CD4-positive, CD25-positive, alpha-beta regulatory T cell (primary cell): ENCODE results near the gene MLH3. TPM values are rescaled to one million over a fixed set of nuclear protein-coding genes. Genes with fewer than 3 reads are reported as not detected.

Experiments
- ATAC-seq, 2 donors: fragments of 150-1000 bp; cut with Tn5 transposase; one replicate each; pipeline ENCODE4 v1.10.0; 2021; ENCODE audit warnings: low read depth in 2 of 2, moderate number of reproducible peaks in 2 of 2, moderate library complexity in 1 of 2
- DNase-seq, 3 donors: peaks; one replicate each; pipeline versions ENCODE4 v3.0.0 to v3.0.0-alpha.2; 2012 to 2022; ENCODE audit warnings: mixed read lengths in 1 of 3
- H3K27ac ChIP-seq: one replicate; pipeline ENCODE4 v1.7.0; 2013; ENCODE audit warnings: mild to moderate bottlenecking, low read length; ENCODE audit not compliant: insufficient read depth, poor library complexity, severe bottlenecking
- H3K27me3 ChIP-seq: one replicate; pipeline ENCODE4 v1.7.0; 2013; ENCODE audit warnings: low read length; ENCODE audit not compliant: control insufficient read depth, insufficient read depth
- H3K36me3 ChIP-seq: one replicate; pipeline ENCODE4 v1.7.0; 2013; ENCODE audit warnings: mild to moderate bottlenecking, low read length, moderate library complexity; ENCODE audit not compliant: control insufficient read depth, insufficient read depth
- H3K4me1 ChIP-seq: 2 replicates; pipeline ENCODE4 v1.7.0; 2013; ENCODE audit warnings: mild to moderate bottlenecking, low read length; ENCODE audit not compliant: insufficient read depth, control insufficient read depth, poor library complexity, severe bottlenecking
- H3K4me3 ChIP-seq: one replicate; pipeline ENCODE4 v1.7.0; 2013; ENCODE audit warnings: low read depth, mild to moderate bottlenecking, low read length, moderate library complexity
- H3K9me3 ChIP-seq, 2 experiments: 1 replicate in 1 of 2; 2 replicates in 1 of 2; pipeline ENCODE4 v1.7.0; 2013; ENCODE audit warnings: low read length in 2 of 2, mild to moderate bottlenecking in 1 of 2, moderate library complexity in 1 of 2; ENCODE audit not compliant: control insufficient read depth in 2 of 2
- H3K27ac Mint-ChIP-seq, 3 donors: one replicate each; pipeline ENCODE4 v1.8.0; 2020 to 2022; ENCODE audit warnings: mild to moderate bottlenecking in 3 of 3, mixed read lengths in 3 of 3, moderate library complexity in 2 of 3
- H3K27me3 Mint-ChIP-seq: one replicate; pipeline ENCODE4 v1.8.0; 2022; ENCODE audit warnings: mild to moderate bottlenecking, mixed read lengths
- H3K36me3 Mint-ChIP-seq: one replicate; pipeline ENCODE4 v1.8.0; 2020; ENCODE audit warnings: mixed read lengths
- H3K4me1 Mint-ChIP-seq, 4 donors: one replicate each; pipeline ENCODE4 v1.8.0; 2020 to 2022; ENCODE audit warnings: mixed read lengths in 4 of 4, mild to moderate bottlenecking in 1 of 4
- H3K4me3 Mint-ChIP-seq, 4 donors: one replicate each; pipeline ENCODE4 v1.8.0; 2020 to 2022; ENCODE audit warnings: mild to moderate bottlenecking in 4 of 4, mixed read lengths in 4 of 4, moderate library complexity in 3 of 4
- H3K9me3 Mint-ChIP-seq, 7 donors: one replicate each; pipeline ENCODE4 v1.8.0; 2020 to 2022; ENCODE audit warnings: mixed read lengths in 7 of 7, mild to moderate bottlenecking in 3 of 7, moderate library complexity in 2 of 7
- polyA plus RNA-seq, 4 donors: library from polyadenylated mRNA; unstranded; fragments of 300-500 nt; fragmentation: Illumina TruSeq; gene quantifications; one replicate each; pipeline ENCODE4 v1.2.3, GENCODE V29; 2021
- total RNA-seq: library from RNA; stranded (reverse); gene quantifications from one replicate; pipeline ENCODE4 v1.2.3, GENCODE V29; 2022

The MLH3 gene
- total and polyA plus RNA-seq, 5 donors from 2014 or later = 7.2 to 18.9 (median 13.1) TPM

DNA sequence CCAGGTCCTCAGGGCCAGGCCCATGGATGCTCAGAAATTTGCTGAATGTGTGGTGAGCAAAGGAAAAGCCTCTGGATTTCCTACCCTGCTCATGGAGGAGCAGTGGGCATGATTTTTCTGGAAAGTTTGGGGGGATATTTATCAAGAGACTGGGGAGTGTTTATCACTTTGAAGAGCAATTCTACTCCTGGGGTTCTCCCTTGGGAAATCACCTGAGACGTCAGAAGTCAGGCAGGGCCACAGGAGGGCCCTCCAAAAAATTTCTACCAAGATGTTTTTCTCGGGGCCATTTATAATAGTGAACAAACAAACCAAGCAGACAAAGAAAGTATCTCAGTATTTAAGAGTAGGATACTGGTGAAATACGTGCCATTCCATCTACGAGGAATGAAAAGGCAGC is 68.6 kb downstream of the MLH3 start:
- Histone ChIP-seq H3K36me3 (no peaks in the 10 kb centered on the region), H3K27me3 (no peaks in the 10 kb centered on the region), H3K4me1 (no peaks in the 10 kb centered on the region), H3K27ac (no peak overlapping the region), H3K4me3 (no peak overlapping the region), H3K9me3 (no peaks in the 10 kb centered on the region)
- Mint-ChIP-seq H3K27me3 (peaks cover 5% of the 10 kb centered on the region), H3K9me3 (no peaks in the 10 kb centered on the region), H3K27ac (no peak overlapping the region), H3K4me3 (no peak overlapping the region), H3K36me3 (no peaks in the 10 kb centered on the region), H3K4me1 (no peaks in the 10 kb centered on the region)
- ATAC-seq (no peak), DNase-seq (no peak)

DNA sequence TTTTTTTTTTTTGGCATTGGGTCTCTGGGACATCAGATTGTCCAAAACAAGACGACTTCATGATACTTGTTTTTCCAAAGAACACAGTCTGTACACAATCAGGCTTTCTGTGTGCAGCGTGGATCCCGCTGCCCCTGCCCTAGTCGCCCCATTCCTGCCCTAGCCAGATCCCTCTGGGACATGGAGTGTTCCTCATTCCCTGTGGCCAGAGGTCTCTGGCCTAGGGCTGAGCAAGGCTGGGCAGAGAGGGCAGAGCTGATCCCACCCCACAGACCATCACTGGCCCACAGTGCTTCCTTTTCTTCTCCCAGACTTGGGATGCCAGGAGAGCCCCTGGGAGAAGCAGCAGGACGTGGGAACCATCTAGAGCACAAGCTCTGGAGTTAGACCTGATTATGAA is 69.4 kb downstream of the MLH3 start:
- no peaks in the 10 kb centered on the region for H3K36me3 Mint-ChIP-seq
- peaks cover 5% of the 10 kb centered on the region for H3K27me3 Mint-ChIP-seq
- no peaks in the 10 kb centered on the region for H3K36me3 ChIP-seq
- H3K4me1 Mint-ChIP-seq = peaks cover 0 to 2% (median 0%) of the 10 kb centered on the region in 4 donors
- no peaks in the 10 kb centered on the region for H3K9me3 ChIP-seq
- ATAC-seq (no peak), DNase-seq (no peak)
- no peak overlapping the region for H3K27ac Mint-ChIP-seq
- no peak overlapping the region for H3K27ac ChIP-seq
- no peak overlapping the region for H3K4me3 Mint-ChIP-seq
- no peaks in the 10 kb centered on the region for H3K9me3 Mint-ChIP-seq
- no peak overlapping the region for H3K4me3 ChIP-seq
- H3K4me1 ChIP-seq = no peaks in the 10 kb centered on the region
- no peaks in the 10 kb centered on the region for H3K27me3 ChIP-seq

DNA sequence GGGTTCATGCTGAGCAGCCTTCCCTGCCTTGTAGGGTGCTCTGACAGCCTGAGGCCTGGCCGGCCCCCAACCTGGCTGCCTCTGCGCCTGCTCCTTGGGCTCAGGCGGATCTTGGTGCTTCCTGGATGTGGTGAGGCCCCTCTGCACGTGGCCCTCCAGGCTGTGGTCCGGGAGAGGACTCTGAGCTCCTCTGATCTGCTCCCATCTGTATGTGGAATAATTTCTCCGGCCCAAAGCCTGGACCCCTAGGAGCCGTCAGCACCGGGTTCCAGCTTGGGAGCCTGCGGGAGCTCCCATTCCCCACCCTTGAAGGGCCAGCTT is 69.8 kb downstream of the MLH3 start:
- Mint-ChIP-seq H3K36me3 (no peaks in the 10 kb centered on the region), H3K9me3 (no peaks in the 10 kb centered on the region), H3K4me3 (no peak overlapping the region), H3K27ac (no peak overlapping the region), H3K27me3 (peaks cover 5% of the 10 kb centered on the region), H3K4me1 (peaks cover 0 to 2% (median 0%) of the 10 kb centered on the region in 4 donors)
- no peaks in the 10 kb centered on the region for H3K9me3 ChIP-seq
- ATAC-seq (no peak), DNase-seq (no peak)
- no peaks in the 10 kb centered on the region for H3K36me3 ChIP-seq
- H3K27me3 ChIP-seq = no peaks in the 10 kb centered on the region
- no peak overlapping the region for H3K27ac ChIP-seq
- H3K4me1 ChIP-seq = no peaks in the 10 kb centered on the region
- no peak overlapping the region for H3K4me3 ChIP-seq

DNA sequence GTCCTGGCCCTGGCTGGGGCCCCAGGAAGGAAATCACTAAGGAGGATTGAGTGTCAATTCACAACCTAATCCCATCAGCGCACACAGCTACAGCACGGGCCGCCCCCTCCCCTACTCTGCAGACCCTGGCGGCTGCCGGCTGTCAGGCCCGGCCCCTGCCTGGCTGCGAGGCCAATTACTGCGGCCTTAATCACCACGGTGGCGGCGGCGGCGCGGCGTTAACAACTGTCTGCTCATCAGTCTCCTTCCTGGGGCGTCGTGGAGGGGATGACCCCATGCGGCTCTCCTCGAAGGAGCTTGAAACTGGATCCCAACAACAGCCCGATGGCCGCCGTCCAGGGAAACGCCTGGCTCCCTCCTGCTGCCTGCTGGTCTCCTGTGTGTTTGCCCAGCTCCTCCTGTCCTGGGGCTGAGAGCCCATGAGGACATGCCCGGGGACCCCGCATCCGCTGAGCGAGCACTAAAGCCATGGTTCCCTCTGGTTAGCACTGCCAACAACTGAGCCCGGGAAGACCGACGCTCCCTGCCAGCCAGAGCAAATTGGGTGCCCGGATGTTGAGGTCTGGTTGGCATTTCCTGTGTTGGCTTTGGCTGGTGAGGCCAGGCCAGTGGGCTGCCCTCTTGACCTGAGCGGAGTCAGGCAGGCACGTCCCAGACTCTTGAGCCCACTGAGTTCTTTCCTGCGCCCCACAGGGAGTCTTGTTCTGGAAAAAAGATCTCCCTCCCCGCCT is 70.4 kb downstream of the MLH3 start:
- H3K9me3 Mint-ChIP-seq = no peaks in the 10 kb centered on the region

DNA sequence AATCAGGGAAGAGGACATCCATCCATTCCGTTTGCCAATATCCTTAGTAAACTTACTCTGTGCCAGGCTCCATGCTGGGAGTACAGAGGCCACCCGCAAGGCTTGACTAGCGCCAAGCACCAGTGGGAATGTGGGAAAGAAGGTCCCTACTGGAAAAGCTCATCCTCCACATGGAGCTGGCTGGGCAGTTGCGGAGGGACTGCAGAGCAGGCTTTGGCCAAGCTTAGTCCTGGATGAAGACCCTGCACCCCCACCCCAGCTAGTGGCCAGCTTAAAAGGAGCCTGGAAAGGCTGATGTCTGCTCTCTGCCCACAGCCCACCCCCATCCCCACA is 70.9 kb downstream of the MLH3 start:
- no peaks in the 10 kb centered on the region for H3K9me3 Mint-ChIP-seq
- no peaks in the 10 kb centered on the region for H3K36me3 Mint-ChIP-seq
- Histone ChIP-seq H3K27me3 (no peaks in the 10 kb centered on the region), H3K27ac (no peak overlapping the region), H3K4me3 (no peak overlapping the region), H3K36me3 (no peaks in the 10 kb centered on the region), H3K9me3 (no peaks in the 10 kb centered on the region), H3K4me1 (no peaks in the 10 kb centered on the region)
- no peak overlapping the region for H3K4me3 Mint-ChIP-seq
- H3K27ac Mint-ChIP-seq = no peak overlapping the region
- H3K4me1 Mint-ChIP-seq = peaks cover 0 to 2% (median 0%) of the 10 kb centered on the region in 4 donors
- DNase-seq = no peak
- ATAC-seq = no peak
- H3K27me3 Mint-ChIP-seq = peaks cover 5% of the 10 kb centered on the region

More for the DNA sequence above, 70.4 kb downstream of the MLH3 start:
- Histone ChIP-seq H3K36me3 (no peaks in the 10 kb centered on the region), H3K4me3 (no peak overlapping the region), H3K9me3 (no peaks in the 10 kb centered on the region), H3K27ac (no peak overlapping the region), H3K27me3 (no peaks in the 10 kb centered on the region), H3K4me1 (no peaks in the 10 kb centered on the region)
- Mint-ChIP-seq H3K27me3 (peaks cover 5% of the 10 kb centered on the region), H3K4me1 (peaks cover 0 to 2% (median 0%) of the 10 kb centered on the region in 4 donors), H3K4me3 (no peak overlapping the region), H3K27ac (no peak overlapping the region), H3K36me3 (no peaks in the 10 kb centered on the region)
- DNase-seq (no peak), ATAC-seq (no peak)

DNA sequence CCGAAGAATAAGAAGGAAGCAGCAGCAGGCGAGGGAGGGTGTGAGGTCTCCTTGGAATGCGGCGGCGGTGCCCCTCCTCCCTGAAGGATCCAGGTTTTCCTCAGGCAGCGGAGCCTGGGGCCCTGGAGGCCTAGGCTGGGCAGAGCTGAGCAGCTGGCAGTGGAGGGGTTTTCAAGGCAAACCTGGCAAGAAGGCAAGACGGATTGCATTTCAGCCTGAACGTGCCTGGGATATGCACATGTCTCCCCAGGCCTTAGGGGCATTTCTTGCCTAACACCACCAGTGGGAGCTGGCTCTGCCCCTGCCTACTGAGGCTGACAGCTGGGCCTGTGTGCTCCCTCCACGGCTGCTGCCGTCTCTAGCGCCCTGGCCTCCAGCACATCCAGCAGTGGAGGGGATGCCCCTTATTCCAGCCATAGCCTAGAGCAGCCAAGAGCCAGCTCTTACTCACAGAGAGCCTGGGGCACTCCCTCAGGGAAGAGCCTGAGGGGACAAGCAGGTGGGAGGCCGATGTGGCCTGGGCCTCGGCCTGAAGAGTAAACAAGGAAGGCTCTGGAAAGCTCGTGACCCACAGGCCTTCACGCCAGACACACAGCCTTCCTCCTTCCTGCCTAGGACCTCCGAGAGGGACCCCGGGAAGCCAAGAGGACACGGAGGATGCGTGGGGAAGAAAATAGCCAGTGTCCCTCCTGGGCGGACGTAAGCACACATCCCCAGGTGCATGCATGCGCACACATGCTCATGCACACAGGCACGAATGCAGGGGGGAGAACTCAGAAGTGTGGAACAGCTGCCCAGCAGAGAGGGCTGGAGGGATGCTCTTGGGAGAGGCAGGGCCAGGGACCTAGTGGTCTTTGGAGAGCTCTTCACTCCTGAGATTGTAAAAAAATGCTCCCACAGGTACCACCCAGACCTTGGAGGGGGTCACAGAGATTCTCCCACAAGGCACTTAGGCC is 71.5 kb downstream of the MLH3 start:
- no peaks in the 10 kb centered on the region for H3K27me3 ChIP-seq
- H3K4me3 ChIP-seq = no peak overlapping the region
- no peaks in the 10 kb centered on the region for H3K9me3 ChIP-seq
- H3K4me1 ChIP-seq = no peaks in the 10 kb centered on the region
- Mint-ChIP-seq H3K36me3 (no peaks in the 10 kb centered on the region), H3K4me1 (peaks cover 0 to 2% (median 0%) of the 10 kb centered on the region in 4 donors), H3K27me3 (peaks cover 5% of the 10 kb centered on the region), H3K9me3 (no peaks in the 10 kb centered on the region), H3K27ac (no peak overlapping the region), H3K4me3 (no peak overlapping the region)
- H3K36me3 ChIP-seq = no peaks in the 10 kb centered on the region
- DNase-seq = no peak
- ATAC-seq = no peak
- no peak overlapping the region for H3K27ac ChIP-seq

DNA sequence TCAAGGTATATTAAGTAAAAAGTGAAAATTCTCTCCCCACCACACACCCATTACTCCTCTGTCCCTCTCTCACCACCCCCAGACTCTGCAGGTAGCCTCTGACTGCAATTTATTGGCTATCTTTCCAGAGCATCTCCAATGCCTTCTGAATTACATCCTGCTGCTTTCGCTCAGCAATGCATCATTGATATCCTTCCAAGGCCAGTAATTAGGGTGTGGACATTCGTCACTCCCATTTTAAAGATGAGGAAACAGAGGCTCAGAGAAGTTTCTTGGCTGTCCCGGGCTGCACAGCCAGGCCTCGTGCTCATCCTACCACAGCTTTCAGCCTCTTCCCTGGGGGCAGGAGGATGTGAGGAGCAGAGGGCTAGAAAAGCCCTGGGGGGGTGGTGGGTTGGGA is 72.2 kb downstream of the MLH3 start:
- Histone ChIP-seq H3K27ac (no peak overlapping the region), H3K27me3 (no peaks in the 10 kb centered on the region), H3K9me3 (no peaks in the 10 kb centered on the region), H3K36me3 (no peaks in the 10 kb centered on the region), H3K4me1 (no peaks in the 10 kb centered on the region), H3K4me3 (no peak overlapping the region)
- Mint-ChIP-seq H3K27ac (no peak overlapping the region), H3K36me3 (no peaks in the 10 kb centered on the region), H3K4me1 (peaks cover 0 to 2% (median 0%) of the 10 kb centered on the region in 4 donors), H3K4me3 (no peak overlapping the region), H3K27me3 (peaks cover 5% of the 10 kb centered on the region), H3K9me3 (no peaks in the 10 kb centered on the region)
- DNase-seq (no peak), ATAC-seq (no peak)
